Osteoblast (primary cell): Measurements from ENCODE around the gene USP40. TPM values are rescaled to one million over a fixed set of nuclear protein-coding genes. Genes with fewer than 3 reads are reported as not detected.
A peak's percentile ranks its signal among the peaks of the same experiment; 100 is the strongest.

Experiments used
- DNase-seq: peaks from one replicate; pipeline ENCODE4 v3.0.0; 2011; ENCODE audit warnings: low spot score, mixed read lengths; ENCODE audit not compliant: insufficient read length; ENCODE audit errors: missing footprints
- H2AFZ ChIP-seq: 2 replicates; pipeline ENCODE4 v1.6.0; 2011; ENCODE audit warnings: mild to moderate bottlenecking, low read length
- H3K27ac ChIP-seq: 2 replicates; pipeline ENCODE4 v1.5.1; 2011; ENCODE audit warnings: mild to moderate bottlenecking, low read depth, low read length, moderate library complexity
- H3K27me3 ChIP-seq: 2 replicates; pipeline ENCODE4 v1.6.0; 2012; ENCODE audit warnings: mild to moderate bottlenecking, control low read depth, inconsistent platforms, low read length, moderate library complexity; ENCODE audit not compliant: insufficient read depth
- H3K36me3 ChIP-seq: 2 replicates; pipeline ENCODE4 v1.5.1; 2011; ENCODE audit warnings: mild to moderate bottlenecking, low read length, control low read depth, moderate library complexity; ENCODE audit not compliant: insufficient read depth
- H3K4me1 ChIP-seq: 2 replicates; pipeline ENCODE4 v1.5.1; 2011; ENCODE audit warnings: mild to moderate bottlenecking, low read length, control low read depth, moderate library complexity; ENCODE audit not compliant: insufficient read depth
- H3K4me2 ChIP-seq: 2 replicates; pipeline ENCODE4 v1.6.0; 2011; ENCODE audit warnings: mild to moderate bottlenecking, low read length; ENCODE audit not compliant: insufficient read depth
- H3K4me3 ChIP-seq: fragments of 200-600 bp; sonication (generic); 3 replicates; pipeline ENCODE4 v1.5.1; 2012; ENCODE audit warnings: mild to moderate bottlenecking, low read length, inconsistent platforms; ENCODE audit not compliant: insufficient read depth
- H3K79me2 ChIP-seq: 2 replicates; pipeline ENCODE4 v1.6.0; 2012; ENCODE audit warnings: mild to moderate bottlenecking, low read length, control low read depth, inconsistent platforms; ENCODE audit not compliant: insufficient read depth
- H3K9me3 ChIP-seq: 2 replicates; pipeline ENCODE4 v1.5.1; 2011; ENCODE audit warnings: low read depth, low read length, control low read depth
- H4K20me1 ChIP-seq: 2 replicates; pipeline ENCODE4 v1.6.0; 2012; ENCODE audit warnings: mild to moderate bottlenecking, low read length, control low read depth; ENCODE audit not compliant: insufficient read depth
- CTCF ChIP-seq: IDR thresholded peaks from 2 replicates; pipeline ENCODE4 v1.5.1; 2011; ENCODE audit warnings: mild to moderate bottlenecking, low read depth, low read length, moderate library complexity; ENCODE audit errors: extremely low read depth
- total RNA-seq: library from RNA; depleted of rRNA; stranded (reverse); fragments of >200 nt; gene quantifications from 2 replicates; pipeline ENCODE4 v1.2.3, GENCODE V29; 2012

USP40 gene
- total RNA-seq, 1 donor = 34.0 TPM

DNA sequence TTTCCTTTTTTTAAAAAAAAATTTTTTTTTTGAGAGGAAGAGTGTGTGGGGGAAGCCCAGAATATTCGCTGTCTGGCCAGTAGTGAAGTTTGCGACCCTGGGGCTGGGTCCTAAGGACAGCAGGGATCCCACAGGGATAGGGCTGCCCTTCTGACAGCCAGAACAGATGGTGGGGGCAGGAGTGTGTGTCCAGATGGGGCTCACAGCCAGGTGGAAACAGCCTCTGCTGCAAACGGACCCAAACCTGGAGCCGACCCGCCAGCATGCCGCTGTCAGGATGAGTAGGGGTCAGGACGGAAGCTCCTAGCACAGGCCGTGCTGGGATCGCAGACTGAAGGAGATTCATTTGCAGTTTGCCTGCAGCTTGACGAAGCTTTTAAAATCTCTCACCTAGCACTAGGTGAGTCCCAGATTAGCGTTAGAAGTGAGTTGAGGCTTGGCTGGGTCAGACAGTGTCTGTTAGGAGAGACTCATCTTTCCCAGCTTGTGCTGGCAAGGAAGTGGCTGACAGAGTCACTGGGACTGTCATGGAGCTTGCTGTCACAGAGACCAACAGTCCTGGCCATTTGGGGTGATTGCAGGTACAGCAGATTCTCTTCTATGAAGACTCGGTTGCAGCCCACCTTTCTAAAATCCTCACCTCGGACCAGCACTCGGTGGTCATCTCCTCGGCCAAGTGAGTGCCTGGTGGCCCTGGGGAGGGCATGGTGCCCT is 118.9 kb downstream of the USP40 start:
- DNase-seq = peak; percentile 47
- no peak overlapping the region for H3K4me2 ChIP-seq
- H3K36me3 ChIP-seq = peaks cover 11% of the 10 kb centered on the region
- H3K4me1 ChIP-seq = no peaks in the 10 kb centered on the region
- H2AFZ ChIP-seq = no peak overlapping the region
- no peaks in the 10 kb centered on the region for H3K79me2 ChIP-seq
- TF ChIP-seq CTCF = no peak
- no peaks in the 10 kb centered on the region for H3K27me3 ChIP-seq
- H3K27ac ChIP-seq = no peak overlapping the region
- H4K20me1 ChIP-seq = no peaks in the 10 kb centered on the region
- H3K9me3 ChIP-seq = no peaks in the 10 kb centered on the region
- H3K4me3 ChIP-seq = no peak overlapping the region

DNA sequence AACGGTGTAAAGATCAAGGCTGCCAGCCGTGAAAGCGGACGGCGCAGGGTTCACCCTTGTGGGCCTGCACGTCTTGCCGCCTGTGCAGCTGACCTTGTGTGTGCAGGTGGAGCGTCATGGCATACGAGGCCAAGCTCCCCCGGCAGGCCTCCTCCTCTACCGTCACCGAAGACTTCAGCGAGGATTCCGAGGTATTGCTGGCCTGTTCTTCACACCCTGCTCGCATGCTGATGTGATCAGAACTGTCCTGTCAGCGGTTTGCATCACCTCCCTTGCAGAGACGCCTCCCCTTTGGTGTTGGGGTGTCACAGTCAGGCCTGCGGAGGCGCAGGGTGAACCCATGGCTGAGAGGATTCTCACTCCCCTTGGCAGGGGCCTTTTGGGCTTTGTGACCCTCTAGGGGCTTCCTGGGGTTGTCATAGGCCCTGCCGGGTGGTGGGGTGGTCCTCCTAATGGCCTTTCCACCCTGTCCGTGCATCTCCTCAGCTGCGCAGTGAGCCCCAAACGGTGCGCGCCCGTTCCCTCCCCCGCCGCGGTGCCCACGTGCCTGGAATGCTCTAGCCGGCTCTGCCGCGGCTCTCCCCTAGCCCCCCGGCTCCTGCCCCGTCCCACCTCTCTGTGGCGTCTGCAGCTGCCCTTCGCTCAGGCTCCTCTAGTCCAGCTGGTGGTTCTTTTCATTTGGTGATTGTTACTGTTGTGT is 119.8 kb downstream of the USP40 start:
- Histone ChIP-seq H3K79me2 (no peaks in the 10 kb centered on the region), H3K36me3 (peaks cover 11% of the 10 kb centered on the region), H3K27ac (no peak overlapping the region), H2AFZ (no peak overlapping the region), H3K4me2 (no peak overlapping the region), H3K27me3 (no peaks in the 10 kb centered on the region), H4K20me1 (no peaks in the 10 kb centered on the region), H3K4me3 (no peak overlapping the region), H3K4me1 (no peaks in the 10 kb centered on the region), H3K9me3 (no peaks in the 10 kb centered on the region)
- no peak for TF ChIP-seq CTCF
- peak; percentile 41 for DNase-seq

- Histone ChIP-seq H3K4me3 (no peak overlapping the region), H3K9me3 (no peaks in the 10 kb centered on the region), H2AFZ (no peak overlapping the region), H3K27ac (no peak overlapping the region), H3K79me2 (no peaks in the 10 kb centered on the region), H3K36me3 (peaks cover 11% of the 10 kb centered on the region), H3K4me2 (no peak overlapping the region), H3K27me3 (no peaks in the 10 kb centered on the region), H3K4me1 (no peaks in the 10 kb centered on the region), H4K20me1 (no peaks in the 10 kb centered on the region)
- no peak for TF ChIP-seq CTCF
- DNase-seq = peak; percentile 62
Measured at GRCh38 chr2:233446121-233446520, 120.5 kb downstream of the USP40 start.

GRCh38 chr2:233445152-233445830 is 121.3 kb downstream of the USP40 start:
- Histone ChIP-seq H3K79me2 (no peaks in the 10 kb centered on the region), H3K4me2 (no peak overlapping the region), H3K4me1 (no peaks in the 10 kb centered on the region), H3K36me3 (peaks cover 3% of the 10 kb centered on the region), H2AFZ (no peak overlapping the region), H3K9me3 (no peaks in the 10 kb centered on the region), H3K4me3 (no peak overlapping the region), H3K27me3 (no peaks in the 10 kb centered on the region), H3K27ac (no peak overlapping the region), H4K20me1 (no peaks in the 10 kb centered on the region)
- DNase-seq = peak; percentile 45
- no peak for TF ChIP-seq CTCF
